ENCODE measurements around the gene SLC25A21.

The SLC25A21 gene

GRCh38 chr14:36724162-36724561 lies 448.2 kb downstream of the SLC25A21 start:
- no peak for DNase-seq (ENCODE audit: low spot score)
- TF ChIP-seq CTCF (IDR thresholded peaks at IDR 0.05; ENCODE audit: extremely low read depth, missing control alignments), result no peak

- no peak for TF ChIP-seq CTCF (IDR thresholded peaks at IDR 0.05; ENCODE audit: extremely low read depth, missing control alignments)
- no peak for DNase-seq (ENCODE audit: low spot score)
Measured at GRCh38 chr14:36723530-36723929, 448.9 kb downstream of the SLC25A21 start.

GRCh38 chr14:36721877-36722276 lies 450.5 kb downstream of the SLC25A21 start:
- TF ChIP-seq CTCF (IDR thresholded peaks at IDR 0.05; ENCODE audit: extremely low read depth, missing control alignments), result no peak
- no peak for DNase-seq (ENCODE audit: low spot score)

GRCh38 chr14:36720657-36721056 lies 451.7 kb downstream of the SLC25A21 start:
- no peak for DNase-seq (ENCODE audit: low spot score)
- no peak for TF ChIP-seq CTCF (IDR thresholded peaks at IDR 0.05; ENCODE audit: extremely low read depth, missing control alignments)

- DNase-seq (ENCODE audit: low spot score), result no peak
- TF ChIP-seq CTCF (IDR thresholded peaks at IDR 0.05; ENCODE audit: extremely low read depth, missing control alignments), result no peak
Measured at GRCh38 chr14:36719823-36720222, 452.6 kb downstream of the SLC25A21 start.

GRCh38 chr14:36718216-36718615 lies 454.2 kb downstream of the SLC25A21 start:
- DNase-seq (ENCODE audit: low spot score), result no peak

GRCh38 chr14:36717363-36717762 lies 455.0 kb downstream of the SLC25A21 start:
- no peak for DNase-seq (ENCODE audit: low spot score)
- no peak for TF ChIP-seq CTCF (IDR thresholded peaks at IDR 0.05; ENCODE audit: extremely low read depth, missing control alignments)

More at GRCh38 chr14:36718216-36718615, 454.2 kb downstream of the SLC25A21 start:
- no peak for TF ChIP-seq CTCF (IDR thresholded peaks at IDR 0.05; ENCODE audit: extremely low read depth, missing control alignments)

Measured in GM20000 (cell line).